OCI-LY3 (cell line): ENCODE measurements around the gene DST.

Source experiments
- EZH2phosphoT487 ChIP-seq: fragments of 200-600 bp; shearing (Covaris generic); IDR thresholded peaks from 2 replicates; pipeline ENCODE4 v1.6.1; 2018; ENCODE audit warnings: antibody characterized with exemption, mixed run types, low read depth
- TF ChIP-seq, protein P1 (sequence below): fragments of 200-600, 300-600 bp; sonication (generic); IDR thresholded peaks from 2 replicates; pipeline ENCODE4 v1.5.1; 2014; ENCODE audit warnings: antibody characterized with exemption, low read length, low read depth

DNA sequence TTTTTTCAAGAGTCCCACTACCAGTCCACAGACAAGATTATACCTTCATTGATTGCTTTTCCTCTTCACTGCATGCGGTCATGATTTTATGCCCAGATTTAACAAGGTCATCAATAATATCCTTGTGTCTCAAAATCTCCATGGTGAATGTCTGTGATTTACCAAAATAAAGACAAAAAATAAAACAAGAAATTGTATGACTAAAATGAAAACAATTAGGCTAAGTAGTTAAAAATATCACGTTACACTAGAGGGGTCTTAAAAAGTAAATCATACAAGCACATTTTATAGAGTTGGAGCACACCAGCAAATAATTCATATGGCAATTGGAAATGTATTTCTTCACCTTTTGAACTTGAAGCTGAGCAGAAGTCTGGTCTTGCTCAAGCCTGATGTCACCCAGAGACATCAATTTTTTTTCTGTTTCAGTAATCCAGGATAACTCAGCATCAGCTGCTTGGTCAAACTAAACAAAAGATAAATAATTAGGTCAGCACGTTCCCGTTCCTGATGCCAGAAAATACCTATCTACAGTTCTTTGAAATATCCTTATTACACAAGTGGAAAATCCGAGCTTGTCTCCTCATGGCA is 125.4 kb downstream of the DST start:
- TF ChIP-seq, protein P1, sequence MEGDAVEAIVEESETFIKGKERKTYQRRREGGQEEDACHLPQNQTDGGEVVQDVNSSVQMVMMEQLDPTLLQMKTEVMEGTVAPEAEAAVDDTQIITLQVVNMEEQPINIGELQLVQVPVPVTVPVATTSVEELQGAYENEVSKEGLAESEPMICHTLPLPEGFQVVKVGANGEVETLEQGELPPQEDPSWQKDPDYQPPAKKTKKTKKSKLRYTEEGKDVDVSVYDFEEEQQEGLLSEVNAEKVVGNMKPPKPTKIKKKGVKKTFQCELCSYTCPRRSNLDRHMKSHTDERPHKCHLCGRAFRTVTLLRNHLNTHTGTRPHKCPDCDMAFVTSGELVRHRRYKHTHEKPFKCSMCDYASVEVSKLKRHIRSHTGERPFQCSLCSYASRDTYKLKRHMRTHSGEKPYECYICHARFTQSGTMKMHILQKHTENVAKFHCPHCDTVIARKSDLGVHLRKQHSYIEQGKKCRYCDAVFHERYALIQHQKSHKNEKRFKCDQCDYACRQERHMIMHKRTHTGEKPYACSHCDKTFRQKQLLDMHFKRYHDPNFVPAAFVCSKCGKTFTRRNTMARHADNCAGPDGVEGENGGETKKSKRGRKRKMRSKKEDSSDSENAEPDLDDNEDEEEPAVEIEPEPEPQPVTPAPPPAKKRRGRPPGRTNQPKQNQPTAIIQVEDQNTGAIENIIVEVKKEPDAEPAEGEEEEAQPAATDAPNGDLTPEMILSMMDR, result no peak
- no peak for TF ChIP-seq EZH2phosphoT487
